H1 (cell line): ENCODE results near the gene PKN1. TPM values are rescaled to one million over a fixed set of nuclear protein-coding genes. Genes with fewer than 3 reads are reported as not detected.

Source experiments
- CTCF ChIA-PET: fragments of 300-600 bp; sonication (Branson Sonifier 250); formaldehyde crosslinking; loops from one replicate; lab custom pipeline; 2021; ENCODE audit not compliant: partially characterized antibody; lab: Charles Lee
- POLR2A ChIA-PET: fragments of 300-600 bp; sonication (Branson Sonifier 250); formaldehyde crosslinking; loops from one replicate; lab custom pipeline; 2021; ENCODE audit warnings: inconsistent platforms; ENCODE audit not compliant: partially characterized antibody; lab: Charles Lee
- DNase-seq, 2 experiments: peaks; one replicate each; pipeline versions ENCODE4 v3.0.0 to v3.0.0-alpha.2; 2010 to 2022; ENCODE audit warnings: low spot score in 2 of 2, low read depth in 1 of 2, mixed read lengths in 1 of 2
- FAIRE-seq: peaks from 2 replicates; lab custom pipeline; 2011; peaks lifted over from hg19 to GRCh38; lab: Jason Lieb, UNC
- H2AFZ ChIP-seq: 2 replicates; pipeline ENCODE4 v1.8.1; 2012; ENCODE audit warnings: low read length, inconsistent platforms
- H2AK5ac ChIP-seq: 2 replicates; pipeline ENCODE4 v1.6.1; 2013; ENCODE audit warnings: low read depth, low read length
- H2BK120ac ChIP-seq: replicated peaks from 2 replicates; pipeline ENCODE3; 2013; ENCODE audit warnings: low read depth, low read length, inconsistent platforms
- H2BK12ac ChIP-seq: 2 replicates; pipeline ENCODE4 v1.6.1; 2013; ENCODE audit warnings: low read depth, low read length
- H2BK15ac ChIP-seq: 2 replicates; pipeline ENCODE4 v1.6.1; 2013; ENCODE audit warnings: low read length
- H2BK20ac ChIP-seq: 2 replicates; pipeline ENCODE4 v1.6.1; 2013; ENCODE audit warnings: low read length
- H2BK5ac ChIP-seq: 2 replicates; pipeline ENCODE4 v1.6.1; 2013; ENCODE audit warnings: low read depth, low read length
- H3K14ac ChIP-seq: 2 replicates; pipeline ENCODE4 v1.6.1; 2013; ENCODE audit warnings: inconsistent platforms; ENCODE audit not compliant: insufficient read length
- H3K18ac ChIP-seq: 2 replicates; pipeline ENCODE4 v1.6.1; 2013; ENCODE audit warnings: low read length; ENCODE audit errors: extremely low read depth
- H3K23ac ChIP-seq: 2 replicates; pipeline ENCODE4 v1.6.1; 2013; ENCODE audit warnings: inconsistent platforms; ENCODE audit not compliant: insufficient read length
- H3K23me2 ChIP-seq: 2 replicates; pipeline ENCODE4 v1.6.1; 2013; ENCODE audit warnings: low read depth, low read length
- H3K27ac ChIP-seq: 2 replicates; pipeline ENCODE4 v1.6.1; 2011; ENCODE audit warnings: low read depth, low read length, inconsistent platforms
- H3K27me3 ChIP-seq, 4 experiments: replicated peaks in 1 of 4; 1 replicate in 1 of 4; 2 replicates in 3 of 4; pipeline versions ENCODE4 v1.6.1 to v1.8.1; 2011 to 2013; ENCODE audit warnings: low read length in 3 of 4, mild to moderate bottlenecking in 3 of 4, inconsistent platforms in 2 of 4, mixed read lengths in 2 of 4, moderate library complexity in 1 of 4; ENCODE audit not compliant: control insufficient read depth in 3 of 4, insufficient read depth in 3 of 4; ENCODE audit errors: extremely low read depth in 1 of 4
- H3K36me3 ChIP-seq, 4 experiments: 2 replicates each; pipeline versions ENCODE4 v1.6.1 to v1.8.1; 2011 to 2013; ENCODE audit warnings: mild to moderate bottlenecking in 4 of 4, low read length in 3 of 4, moderate library complexity in 2 of 4, control low read depth in 1 of 4, inconsistent platforms in 1 of 4; ENCODE audit not compliant: insufficient read depth in 4 of 4, control insufficient read depth in 2 of 4
- H3K4ac ChIP-seq: replicated peaks from 2 replicates; pipeline ENCODE3; 2013; ENCODE audit warnings: low read length, low read depth, mixed read lengths, inconsistent platforms; ENCODE audit not compliant: insufficient read length
- H3K4me1 ChIP-seq, 4 experiments: replicated peaks in 1 of 4; 1 replicate in 1 of 4; 2 replicates in 3 of 4; pipeline versions ENCODE4 v1.6.1 to v1.8.1; 2011 to 2013; ENCODE audit warnings: low read length in 3 of 4, inconsistent platforms in 2 of 4, mixed read lengths in 1 of 4; ENCODE audit not compliant: insufficient read depth in 4 of 4, control insufficient read depth in 3 of 4
- H3K4me2 ChIP-seq, 2 experiments: 2 replicates each; pipeline versions ENCODE4 v1.6.1 to v1.8.1; 2011 to 2013; ENCODE audit warnings: low read depth in 2 of 2, low read length in 2 of 2, control low read depth in 1 of 2, inconsistent platforms in 1 of 2, mild to moderate bottlenecking in 1 of 2; ENCODE audit not compliant: insufficient read depth in 1 of 2
- H3K4me3 ChIP-seq, 4 experiments: fragments of 200-600, 300-600 bp in 1 of 4; sonication (generic), shearing (Covaris generic), sonication (Bioruptor Twin) in 1 of 4; 2 replicates each; pipeline versions ENCODE4 v1.5.1 to v1.8.1; 2011 to 2016; ENCODE audit warnings: low read length in 4 of 4, low read depth in 3 of 4, control low read depth in 2 of 4, inconsistent platforms in 2 of 4, mild to moderate bottlenecking in 2 of 4, mixed read lengths in 1 of 4, moderate library complexity in 1 of 4; ENCODE audit not compliant: insufficient read depth in 2 of 4; ENCODE audit errors: extremely low read depth in 1 of 4
- H3K56ac ChIP-seq: replicated peaks from 2 replicates; pipeline ENCODE3; 2013; ENCODE audit warnings: low read depth, mild to moderate bottlenecking, mixed read lengths, low read length, inconsistent platforms; ENCODE audit not compliant: insufficient read length
- H3K79me1 ChIP-seq: 2 replicates; pipeline ENCODE4 v1.6.1; 2013; ENCODE audit warnings: low read depth, low read length, control low read depth
- H3K79me2 ChIP-seq, 2 experiments: 2 replicates each; pipeline versions ENCODE4 v1.6.1 to v1.8.1; 2012 to 2013; ENCODE audit warnings: low read length in 2 of 2, mild to moderate bottlenecking in 2 of 2, inconsistent platforms in 1 of 2; ENCODE audit not compliant: insufficient read depth in 2 of 2, control insufficient read depth in 1 of 2
- H3K9ac ChIP-seq, 4 experiments: replicated peaks in 1 of 4; 1 replicate in 1 of 4; 2 replicates in 3 of 4; pipeline versions ENCODE4 v1.6.1 to v1.8.1; 2011 to 2013; ENCODE audit warnings: low read depth in 3 of 4, low read length in 3 of 4, control low read depth in 2 of 4, mild to moderate bottlenecking in 2 of 4, moderate library complexity in 2 of 4, inconsistent platforms in 1 of 4; ENCODE audit errors: extremely low read depth in 1 of 4
- H3K9me3 ChIP-seq, 2 experiments: 2 replicates each; pipeline versions ENCODE4 v1.6.1 to v1.8.1; 2012 to 2013; ENCODE audit warnings: mild to moderate bottlenecking in 2 of 2, moderate library complexity in 2 of 2, control low read depth in 1 of 2, inconsistent platforms in 1 of 2, low read depth in 1 of 2, low read length in 1 of 2, mixed read lengths in 1 of 2; ENCODE audit not compliant: insufficient read depth in 2 of 2
- H4K20me1 ChIP-seq, 2 experiments: replicated peaks in 1 of 2; 2 replicates each; pipeline versions ENCODE3 to v1.8.1; 2011 to 2013; ENCODE audit warnings: inconsistent platforms in 2 of 2, low read length in 2 of 2, mild to moderate bottlenecking in 1 of 2; ENCODE audit not compliant: insufficient read depth in 2 of 2, control insufficient read depth in 1 of 2
- H4K5ac ChIP-seq: 2 replicates; pipeline ENCODE4 v1.6.1; 2013; ENCODE audit warnings: low read length, low read depth, mixed read lengths, inconsistent platforms; ENCODE audit not compliant: insufficient read length
- H4K8ac ChIP-seq: 2 replicates; pipeline ENCODE4 v1.8.0; 2013; ENCODE audit warnings: mild to moderate bottlenecking, moderate library complexity, low read length, inconsistent platforms; ENCODE audit not compliant: insufficient read depth; ENCODE audit errors: extremely low read depth
- H4K91ac ChIP-seq: replicated peaks from 2 replicates; pipeline ENCODE3; 2013; ENCODE audit warnings: low read length, mixed read lengths, inconsistent platforms; ENCODE audit not compliant: insufficient read length
- CBX8 ChIP-seq: fragments of 300-800, 300-1000 bp; sonication (generic); IDR thresholded peaks from 2 replicates; pipeline ENCODE4 v1.7.1; 2016; ENCODE audit warnings: low read depth, low read length, borderline replicate concordance
- CHD1 ChIP-seq: IDR thresholded peaks from 2 replicates; pipeline ENCODE4 v1.6.1; 2012; ENCODE audit warnings: low read depth, low read length, improper control_type of control experiment
- CREB1 ChIP-seq: IDR thresholded peaks from 2 replicates; pipeline ENCODE4 v1.6.1; 2012; ENCODE audit warnings: inconsistent platforms
- HDAC6 ChIP-seq: IDR thresholded peaks from one replicate; pipeline ENCODE4 v1.7.1; 2012; ENCODE audit warnings: low read depth, mild to moderate bottlenecking, inconsistent platforms, low read length, moderate library complexity
- NRF1 ChIP-seq: IDR thresholded peaks from 2 replicates; pipeline ENCODE4 v1.6.1; 2011; ENCODE audit warnings: mild to moderate bottlenecking, low read depth, low read length, improper control_type of control experiment
- POLR2A ChIP-seq, 2 experiments: IDR thresholded peaks; 1 replicate in 1 of 2; 2 replicates in 1 of 2; pipeline ENCODE4 v1.6.1; 2011; ENCODE audit warnings: low read depth in 2 of 2, low read length in 2 of 2, mild to moderate bottlenecking in 2 of 2; ENCODE audit errors: control extremely low read depth in 1 of 2
- RAD21 ChIP-seq, 2 experiments: IDR thresholded peaks in 1 of 2; conservative IDR thresholded peaks in 1 of 2; 2 replicates each; pipeline ENCODE4 v1.6.1; 2011; ENCODE audit warnings: low read depth in 2 of 2, low read length in 2 of 2, improper control_type of control experiment in 1 of 2, inconsistent platforms in 1 of 2, mild to moderate bottlenecking in 1 of 2, moderate library complexity in 1 of 2
- RNF2 ChIP-seq: fragments of 200-900, 300-1000 bp; sonication (generic); IDR thresholded peaks from 2 replicates; pipeline ENCODE4 v1.7.1; 2016; ENCODE audit warnings: borderline replicate concordance, low read depth, mild to moderate bottlenecking, antibody characterized with exemption, low read length; ENCODE audit not compliant: poor library complexity, severe bottlenecking; ENCODE audit errors: missing control alignments
- SIX5 ChIP-seq: IDR thresholded peaks from 2 replicates; pipeline ENCODE4 v1.6.1; 2011; ENCODE audit warnings: mild to moderate bottlenecking, low read depth, low read length
- SP1 ChIP-seq: IDR thresholded peaks from 2 replicates; pipeline ENCODE4 v1.6.1; 2011; ENCODE audit warnings: low read depth, low read length
- WGBS, 2 experiments: shearing (Covaris generic) in 1 of 2; methylation state at CpG; one replicate each; pipeline versions ENCODE4 v1.1.6 to v1.1.7; 2013 to 2015; ENCODE audit warnings: low lambda C conversion rate in 2 of 2, mixed read lengths in 2 of 2, inconsistent platforms in 1 of 2, low coverage in 1 of 2, missing lambda C conversion rate in 1 of 2; ENCODE audit not compliant: insufficient replicate concordance in 2 of 2, insufficient coverage in 1 of 2, insufficient read length in 1 of 2; ENCODE audit errors: extremely low coverage in 1 of 2, missing lambda C conversion rate in 1 of 2; 5-methylcytosine and 5-hydroxymethylcytosine counted together
- polyA plus RNA-seq, 7 experiments: library from polyadenylated mRNA; depleted of rRNA in 3 of 7; stranded (reverse) in 5 of 7; unstranded in 2 of 7; fragments of >200 nt in 5 of 7; fragments of 200-250 nt in 2 of 7; gene quantifications; 1 replicate in 5 of 7; 2 replicates in 1 of 7; 4 replicates in 1 of 7; pipeline versions ENCODE4 v1.2.1 to v1.2.3, GENCODE V29; 2011 to 2013; ENCODE audit warnings: missing spikeins in 2 of 7, mixed read lengths in 2 of 7
- total RNA-seq: library from RNA; stranded (reverse); fragmentation: NEBNext Ultra II Directional; extraction: Animal tissue kit (Norgen Biotek cat#: 25700); gene quantifications from 2 replicates; pipeline ENCODE4 v1.2.1, GENCODE V29; 2021
- TF ChIP-seq, protein P1 (sequence below): IDR thresholded peaks from 2 replicates; pipeline ENCODE4 v1.6.1; 2011; ENCODE audit warnings: low read depth, mild to moderate bottlenecking, low read length; ENCODE audit not compliant: insufficient read depth
- TF ChIP-seq, protein P2 (sequence below): IDR thresholded peaks from 2 replicates; pipeline ENCODE4 v1.6.1; 2012; ENCODE audit warnings: inconsistent platforms

PKN1 gene
- total and polyA plus RNA-seq, 2 of the 8 experiments (the other 6 are each of a cell fraction or from before 2014, with no cell fraction given), result 65.2 to 162 TPM

DNA sequence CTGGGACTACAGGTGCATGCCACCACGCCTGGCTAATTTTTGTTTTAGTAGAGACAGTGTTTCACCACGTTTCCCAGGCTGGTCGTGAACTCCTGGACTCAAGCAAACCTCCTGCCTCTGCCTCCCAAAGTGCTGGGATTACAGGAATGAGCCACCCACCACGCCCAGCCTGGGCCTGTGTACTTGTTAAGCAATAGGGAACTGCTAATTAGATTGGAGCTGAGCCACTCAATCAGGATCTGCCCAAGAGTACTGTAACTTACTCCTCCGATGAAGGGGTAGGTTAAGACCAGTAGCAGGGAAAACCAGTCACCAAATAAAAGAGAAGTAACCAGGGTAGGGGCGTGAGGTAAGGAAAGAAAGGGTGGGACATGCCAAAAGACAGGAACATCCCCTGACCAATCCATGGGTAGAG lies 16.3 kb upstream of the PKN1 start:
- Histone ChIP-seq H3K4me1 (peaks cover 0 to 6% (median 0%) of the 10 kb centered on the region in 4 experiments; a peak in 3 of 7 replicates), H2BK12ac (no peak overlapping the region), H2BK120ac (no peak overlapping the region), H3K9me3 (no peaks in the 10 kb centered on the region), H4K8ac (no peak overlapping the region), H2AFZ (no peak overlapping the region), H4K91ac (no peak overlapping the region), H4K20me1 (peaks cover 29 to 32% of the 10 kb centered on the region in 2 experiments), H3K9ac (peak overlapping the region in 2 of 4 experiments; percentile 1 to 10; a peak in 1 of 7 replicates), H2AK5ac (no peak overlapping the region), H3K36me3 (peaks cover 2 to 11% (median 8%) of the 10 kb centered on the region in 4 experiments; a peak in 6 of 8 replicates), H2BK20ac (no peak overlapping the region), H3K4me2 (peak overlapping the region in 1 of 2 experiments; percentile 4; a peak in 2 of 4 replicates), H3K23me2 (0 out of 2 replicates have a peak, but pooled peaks cover 2% of the 10 kb centered on the region), H3K79me1 (peaks cover 14% of the 10 kb centered on the region), H3K56ac (no peak overlapping the region), H3K23ac (no peak overlapping the region), H4K5ac (no peak overlapping the region), H2BK5ac (no peak overlapping the region), H3K79me2 (peaks cover 41 to 70% of the 10 kb centered on the region in 2 experiments), H3K27me3 (no peaks in the 10 kb centered on the region), H2BK15ac (no peak overlapping the region), H3K18ac (no peak overlapping the region), H3K4ac (no peak overlapping the region), H3K4me3 (no peak overlapping the region), H3K14ac (no peak overlapping the region), H3K27ac (peak overlapping the region; percentile 23; the same call in 1 of the 2 replicates)
- CTCF ChIA-PET, result interaction anchor here (2.4 to 4.5 kb wide), 2 partner anchors 10 to 11 kb away, joined by 6 to 22 read pairs; no protein-coding TSS in a partner anchor
- DNase-seq (no peak), FAIRE-seq (no peak)
- 80% methylated on average over 6 of the region's 6 CpGs; no CpG with 5 or more reads in 1 of the 2 experiments for WGBS, 2 experiments
- POLR2A ChIA-PET, result interaction anchor here (0.6 to 3.1 kb wide), 5 partner anchors 8 to 51 kb away, joined by 3 to 12 read pairs (median 3); no protein-coding TSS in a partner anchor
- TF ChIP-seq, protein P1, sequence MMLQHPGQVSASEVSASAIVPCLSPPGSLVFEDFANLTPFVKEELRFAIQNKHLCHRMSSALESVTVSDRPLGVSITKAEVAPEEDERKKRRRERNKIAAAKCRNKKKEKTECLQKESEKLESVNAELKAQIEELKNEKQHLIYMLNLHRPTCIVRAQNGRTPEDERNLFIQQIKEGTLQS, result no peak
- TF ChIP-seq RAD21 (IDR thresholded peaks at IDR 0.05 in 1 of 2, conservative IDR thresholded peaks at IDR 0.05 in 1 of 2; ENCODE audit: low read depth in 2 of 2, low read length in 2 of 2), result no peak
- no peak for TF ChIP-seq CREB1
- TF ChIP-seq HDAC6, result no peak
- TF ChIP-seq CBX8, result no peak
- TF ChIP-seq, protein P2, sequence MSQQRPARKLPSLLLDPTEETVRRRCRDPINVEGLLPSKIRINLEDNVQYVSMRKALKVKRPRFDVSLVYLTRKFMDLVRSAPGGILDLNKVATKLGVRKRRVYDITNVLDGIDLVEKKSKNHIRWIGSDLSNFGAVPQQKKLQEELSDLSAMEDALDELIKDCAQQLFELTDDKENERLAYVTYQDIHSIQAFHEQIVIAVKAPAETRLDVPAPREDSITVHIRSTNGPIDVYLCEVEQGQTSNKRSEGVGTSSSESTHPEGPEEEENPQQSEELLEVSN, result no peak
- no peak for TF ChIP-seq RNF2
- no peak for TF ChIP-seq POLR2A (IDR thresholded peaks at IDR 0.05; ENCODE audit: control extremely low read depth in 1 of 2, low read depth in 2 of 2, low read length in 2 of 2)
- no peak for TF ChIP-seq NRF1
- no peak for TF ChIP-seq SP1
- TF ChIP-seq SIX5, result no peak
- TF ChIP-seq CHD1, result no peak
